GM12864 (cell line): ENCODE results near the gene ATXN7L3.
"Not testable (repeated sequence)": the region's sequence is repeated elsewhere in the genome, so short reads cannot be mapped to it uniquely, and the experiment has no call there.

Experiments used
- DNase-seq: peaks from one replicate; pipeline ENCODE4 v3.0.0-alpha.2; 2011; ENCODE audit warnings: low read depth
- H3K4me3 ChIP-seq: 2 replicates; pipeline ENCODE4 v1.5.1; 2011; ENCODE audit warnings: mild to moderate bottlenecking, low read depth, low read length, control low read depth
- CTCF ChIP-seq: IDR thresholded peaks from 2 replicates; pipeline ENCODE4 v1.5.1; 2011; ENCODE audit warnings: low read depth, mild to moderate bottlenecking, moderate library complexity, low read length, control low read depth, inconsistent platforms; ENCODE audit errors: missing control alignments

The ATXN7L3 gene

GRCh38 chr17:44199553-44200477, at the start of gene ATXN7L3:
ATXN7L3 (minus strand) TSS chr17:44199884; CDS start chr17:44198070, 1,814 bp downstream.
- TF ChIP-seq CTCF: no peak
- peak within 1 kb of the TSS; percentile 71 for H3K4me3 ChIP-seq
- DNase-seq: peak; percentile 92

GRCh38 chr17:44247876-44248736, 48.4 kb upstream of the ATXN7L3 start:
- TF ChIP-seq CTCF: no peak
- no peak overlapping the region for H3K4me3 ChIP-seq
- no peak for DNase-seq

GRCh38 chr17:44247440-44247841, 47.8 kb upstream of the ATXN7L3 start:
- H3K4me3 ChIP-seq: no peak overlapping the region
- TF ChIP-seq CTCF: no peak
- DNase-seq: no peak

- no peak for DNase-seq
- no peak for TF ChIP-seq CTCF
- H3K4me3 ChIP-seq: no peak overlapping the region
Measured at GRCh38 chr17:44241106-44241624, 41.5 kb upstream of the ATXN7L3 start.

GRCh38 chr17:44237886-44238285, 38.2 kb upstream of the ATXN7L3 start:
- not testable (repeated sequence) for H3K4me3 ChIP-seq

GRCh38 chr17:44236444-44236991, 36.8 kb upstream of the ATXN7L3 start:
- TF ChIP-seq CTCF: no peak
- no peak for DNase-seq
- H3K4me3 ChIP-seq: no peak overlapping the region

More at GRCh38 chr17:44237886-44238285, 38.2 kb upstream of the ATXN7L3 start:
- DNase-seq: not testable (repeated sequence)

- no peak for DNase-seq
- H3K4me3 ChIP-seq: no peak overlapping the region
- no peak for TF ChIP-seq CTCF
Measured at GRCh38 chr17:44235583-44235936, 35.9 kb upstream of the ATXN7L3 start.
